ENCODE data around the gene NREP. TPM values are rescaled to one million over a fixed set of nuclear protein-coding genes. Genes with fewer than 3 reads are reported as not detected.

The NREP gene
- total and polyA plus RNA-seq, 10 of the 15 experiments (the other 5 are each of a cell fraction or from before 2014, with no cell fraction given): 20.6 to 117 (median 32.2) TPM

- no peak for TF ChIP-seq CBFB (IDR thresholded peaks at IDR 0.05; ENCODE audit: low read depth)
- TF ChIP-seq SUZ12 (IDR thresholded peaks at IDR 0.05; ENCODE audit: unreplicated experiment): no peak
- TF ChIP-seq POLR2A (IDR thresholded peaks at IDR 0.05; ENCODE audit: low read depth, low read length): no peak
- TF ChIP-seq LARP7 (IDR thresholded peaks at IDR 0.05): no peak
- TF ChIP-seq TCF12 (IDR thresholded peaks at IDR 0.05; ENCODE audit: low read depth, low read length): no peak
- no peak for TF ChIP-seq CHD2 (IDR thresholded peaks at IDR 0.05; ENCODE audit: borderline replicate concordance, low read depth, low read length)
- no peak for TF ChIP-seq ZNF687 (IDR thresholded peaks at IDR 0.05)
- TF ChIP-seq E2F4 (IDR thresholded peaks at IDR 0.05; ENCODE audit: low read depth, low read length): no peak
Measured at GRCh38 chr5:111733571-111733970, 23.4 kb downstream of the NREP start (continued).

- Histone ChIP-seq H2AFZ (ENCODE audit: control insufficient read depth, low read depth, low read length) (no peak overlapping the region), H3K27ac (ENCODE audit: control insufficient read depth, insufficient read depth) (no peak overlapping the region), H3K9ac (ENCODE audit: control insufficient read depth, insufficient read depth, low read length) (no peak overlapping the region), H3K27me3 (replicated peaks in 1 of 2; ENCODE audit: control insufficient read depth in 2 of 2, insufficient read depth in 2 of 2, low read length in 1 of 2) (no peaks in the 10 kb centered on the region), H3K79me2 (ENCODE audit: control insufficient read depth, insufficient read depth, low read length) (no peaks in the 10 kb centered on the region), H3K4me3 (no peak overlapping the region), H4K20me1 (ENCODE audit: control insufficient read depth, insufficient read depth) (no peaks in the 10 kb centered on the region), H3K36me3 (ENCODE audit: control insufficient read depth in 2 of 2, insufficient read depth in 2 of 2, low read length in 1 of 2) (peaks cover 3 to 5% of the 10 kb centered on the region in 2 experiments; a peak in 3 of 4 replicates), H3K4me2 (ENCODE audit: control insufficient read depth, insufficient read depth) (no peak overlapping the region), H3K4me1 (ENCODE audit: control insufficient read depth, insufficient read depth, low read length) (no peaks in the 10 kb centered on the region), H3K9me3 (replicated peaks; ENCODE audit: control insufficient read depth, insufficient read depth, low read length) (no peaks in the 10 kb centered on the region)
- DNase-seq (ENCODE audit: low read depth, low spot score) (no peak), FAIRE-seq (no peak), ATAC-seq (no peak)
- no TSS peak for BruUV-seq (replicated peaks)
- 94% methylated on average over 7 of the region's 7 CpGs for WGBS (ENCODE audit: insufficient coverage, insufficient replicate concordance, low lambda C conversion rate, missing lambda C conversion rate)
- in situ Hi-C loops (cut with MboI) (no loop called here), intact Hi-C loops (cut with micrococcal nuclease; ENCODE audit: unreplicated experiment) (no loop called here)
- ChIA-PET POLR2A (no interaction called here), RAD21 (ENCODE audit: unreplicated experiment) (no interaction called here), SMC1A (ENCODE audit: uncharacterized antibody, unreplicated experiment) (interaction anchor here (0.5 to 0.6 kb wide), 2 partner anchors 37 to 520 kb away, joined by 3 read pairs; no protein-coding TSS in a partner anchor), CTCF (no interaction called here)
- TF ChIP-seq ZNF592 (IDR thresholded peaks at IDR 0.05): no peak
- TF ChIP-seq BACH1 (IDR thresholded peaks at IDR 0.05; ENCODE audit: borderline replicate concordance): no peak
Measured at GRCh38 chr5:111731638-111732037, 25.4 kb downstream of the NREP start.

Measured in GM12878 (cell line).